Prostate gland (tissue), 2 donors: ENCODE results near the gene TTBK2.

Experiments used
- POLR2A ChIP-seq: fragments of 450-650 bp; IDR thresholded peaks from one replicate; pipeline ENCODE4 v1.6.1; 2016; ENCODE audit warnings: antibody characterized with exemption, mild to moderate bottlenecking
- POLR2AphosphoS5 ChIP-seq: sonication (generic); formaldehyde crosslinking; IDR thresholded peaks from one replicate; pipeline ENCODE4 v1.6.1; 2017; ENCODE audit warnings: antibody characterized with exemption
- TF ChIP-seq, protein P1 (sequence below), 4 experiments: fragments of 200-600 bp in 2 of 4; fragments of 450-650 bp in 2 of 4; sonication (generic) in 2 of 4; IDR thresholded peaks; 1 replicate in 3 of 4; 2 replicates in 1 of 4; pipeline ENCODE4 v1.5.1; 2016 to 2019; ENCODE audit warnings: antibody characterized with exemption in 4 of 4, mild to moderate bottlenecking in 2 of 4, moderate library complexity in 2 of 4

DNA sequence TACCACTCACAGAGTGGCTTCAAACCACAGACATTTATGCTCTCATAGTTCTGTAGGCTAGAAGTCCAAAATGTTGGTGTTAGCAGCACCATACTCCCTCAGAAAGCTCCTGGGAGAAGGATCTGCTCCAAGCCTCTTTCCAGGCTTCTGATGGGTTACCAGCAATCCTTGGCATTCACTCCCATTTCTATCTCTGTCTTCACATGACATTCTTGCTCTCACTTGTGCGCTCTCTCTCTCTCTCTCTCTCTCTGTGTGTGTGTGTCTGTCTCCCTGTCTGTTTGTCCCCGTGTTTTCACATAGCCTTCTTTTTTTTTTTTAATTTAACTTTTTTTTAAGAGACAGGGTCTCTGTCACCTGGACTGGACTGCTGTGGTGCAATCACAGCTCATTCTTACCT lies 209.9 kb downstream of the TTBK2 start:
- TF ChIP-seq POLR2A (no peak), POLR2AphosphoS5 (no peak)
- TF ChIP-seq, protein P1, sequence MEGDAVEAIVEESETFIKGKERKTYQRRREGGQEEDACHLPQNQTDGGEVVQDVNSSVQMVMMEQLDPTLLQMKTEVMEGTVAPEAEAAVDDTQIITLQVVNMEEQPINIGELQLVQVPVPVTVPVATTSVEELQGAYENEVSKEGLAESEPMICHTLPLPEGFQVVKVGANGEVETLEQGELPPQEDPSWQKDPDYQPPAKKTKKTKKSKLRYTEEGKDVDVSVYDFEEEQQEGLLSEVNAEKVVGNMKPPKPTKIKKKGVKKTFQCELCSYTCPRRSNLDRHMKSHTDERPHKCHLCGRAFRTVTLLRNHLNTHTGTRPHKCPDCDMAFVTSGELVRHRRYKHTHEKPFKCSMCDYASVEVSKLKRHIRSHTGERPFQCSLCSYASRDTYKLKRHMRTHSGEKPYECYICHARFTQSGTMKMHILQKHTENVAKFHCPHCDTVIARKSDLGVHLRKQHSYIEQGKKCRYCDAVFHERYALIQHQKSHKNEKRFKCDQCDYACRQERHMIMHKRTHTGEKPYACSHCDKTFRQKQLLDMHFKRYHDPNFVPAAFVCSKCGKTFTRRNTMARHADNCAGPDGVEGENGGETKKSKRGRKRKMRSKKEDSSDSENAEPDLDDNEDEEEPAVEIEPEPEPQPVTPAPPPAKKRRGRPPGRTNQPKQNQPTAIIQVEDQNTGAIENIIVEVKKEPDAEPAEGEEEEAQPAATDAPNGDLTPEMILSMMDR (IDR thresholded peaks at IDR 0.05) = no peak
